ENCODE measurements around the gene SH3RF1.
"Not testable (repeated sequence)": the region's sequence is repeated elsewhere in the genome, so short reads cannot be mapped to it uniquely, and the experiment has no call there.

SH3RF1 gene

GRCh38 chr4:169270810-169271691 lies at the start of gene SH3RF1:
TSS of gene SH3RF1 (minus strand) at chr4:169270956. CDS start at chr4:169269212, 1,744 bp downstream.
- DNase-seq = peak; percentile 51 to 69

DNA sequence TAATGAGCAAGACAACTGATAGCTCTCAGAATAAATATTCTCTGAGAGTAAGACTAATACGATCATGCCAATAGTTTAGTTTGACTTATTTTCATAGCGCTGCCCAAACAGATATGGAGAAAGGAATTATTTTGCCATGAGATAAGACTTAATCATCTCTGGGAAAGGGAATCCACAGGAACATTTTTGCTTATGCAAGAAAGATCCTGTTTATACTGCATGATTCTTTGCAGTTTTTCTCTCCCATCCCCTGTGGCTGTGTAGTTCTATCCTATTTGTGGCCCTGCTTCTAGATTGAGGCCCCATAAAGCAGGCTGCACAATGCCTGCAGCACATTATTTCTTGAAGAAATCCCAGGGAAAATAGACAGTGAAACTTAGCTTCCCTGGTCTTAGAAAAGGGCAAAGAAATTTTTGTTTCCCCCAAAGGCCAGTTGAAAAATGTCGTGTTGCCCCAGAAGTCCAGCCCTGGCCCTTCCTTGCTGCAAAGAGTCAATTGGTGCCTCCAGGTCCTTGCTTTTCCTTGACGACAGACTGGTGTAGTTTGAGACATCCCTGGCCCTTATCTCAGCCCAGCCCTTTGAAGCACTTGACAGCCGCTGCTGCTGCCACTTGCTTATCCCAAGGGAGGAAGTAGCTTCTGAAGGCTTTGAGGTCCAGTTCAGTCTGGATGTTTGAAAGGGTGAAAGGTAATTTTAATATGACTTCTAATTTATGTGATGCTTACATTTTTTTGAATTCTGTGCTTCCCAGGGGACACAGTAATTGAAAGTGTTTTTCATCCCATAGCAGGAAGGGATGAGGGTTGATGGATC lies 45.0 kb upstream of the SH3RF1 start:
- DNase-seq = no peak

- no peak for DNase-seq
These were observed 44.1 kb upstream of the SH3RF1 start for GRCh38 chr4:169314906-169315305.

DNA sequence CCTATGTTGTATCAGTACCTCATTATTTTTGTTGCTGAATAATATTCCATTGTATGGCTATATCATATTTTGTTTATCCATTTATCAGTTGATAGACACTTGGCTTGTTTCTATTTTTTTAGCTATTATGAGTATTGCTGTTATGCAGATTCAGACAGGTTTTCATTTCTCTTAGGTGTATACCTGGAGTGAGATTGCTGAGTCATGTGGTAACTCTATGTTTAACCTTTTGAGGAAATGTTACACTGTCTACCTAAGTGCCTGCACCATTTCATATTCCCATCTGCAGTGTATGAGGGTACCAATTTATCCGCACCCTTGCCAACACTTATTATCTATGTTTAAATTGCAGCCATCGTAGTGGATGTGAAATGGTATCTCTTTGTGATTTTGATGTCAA lies 43.0 kb upstream of the SH3RF1 start:
- no peak for DNase-seq

- no peak for DNase-seq
These were observed 42.1 kb upstream of the SH3RF1 start for GRCh38 chr4:169312690-169313422.

- no peak for DNase-seq
These were observed 41.0 kb upstream of the SH3RF1 start for GRCh38 chr4:169311643-169312365.

- no peak for DNase-seq
These were observed 38.7 kb upstream of the SH3RF1 start for GRCh38 chr4:169309326-169309967.

- DNase-seq = no peak
These were observed 36.8 kb upstream of the SH3RF1 start for GRCh38 chr4:169307576-169307975.

DNA sequence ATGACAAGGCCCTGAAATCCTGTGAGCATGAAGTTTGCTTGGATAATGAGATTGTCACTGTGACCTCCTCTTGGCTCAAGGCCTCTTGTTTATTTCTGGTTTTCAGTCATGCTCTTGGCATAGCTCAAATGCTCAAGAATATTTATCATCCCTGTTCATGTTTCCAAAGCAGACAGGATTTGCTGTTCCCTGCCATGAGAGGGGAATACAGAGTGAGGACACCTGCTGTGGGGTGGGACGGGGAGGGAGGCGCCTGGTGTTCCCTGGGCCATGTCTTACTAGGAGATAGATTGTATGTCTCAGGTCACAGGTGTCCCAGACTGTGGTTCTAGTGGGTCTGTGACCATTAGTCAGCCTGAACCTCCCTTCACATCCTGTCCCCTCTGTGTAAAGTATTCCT lies 34.9 kb upstream of the SH3RF1 start:
- no peak for DNase-seq

- DNase-seq = no peak
These were observed 34.4 kb upstream of the SH3RF1 start for GRCh38 chr4:169305173-169305572.

DNA sequence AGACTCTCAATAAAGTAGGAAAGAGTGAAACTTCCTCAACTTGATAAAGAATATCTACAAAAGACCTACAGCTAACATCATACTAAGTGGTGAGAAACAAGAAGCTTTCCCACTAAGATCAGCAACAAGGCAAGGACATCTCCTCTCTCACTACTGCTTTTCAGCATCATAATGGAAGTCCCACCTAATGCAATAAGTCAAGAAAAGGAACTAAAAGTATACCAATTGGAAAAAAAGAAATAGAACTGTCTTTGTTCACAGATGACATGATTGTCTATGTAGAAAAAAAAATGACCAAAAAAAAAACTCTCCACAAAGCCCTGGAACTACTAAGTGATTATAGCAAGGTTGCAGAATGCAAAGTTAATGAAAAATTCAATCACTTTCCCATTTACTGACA lies 25.1 kb upstream of the SH3RF1 start:
- DNase-seq = no peak

DNA sequence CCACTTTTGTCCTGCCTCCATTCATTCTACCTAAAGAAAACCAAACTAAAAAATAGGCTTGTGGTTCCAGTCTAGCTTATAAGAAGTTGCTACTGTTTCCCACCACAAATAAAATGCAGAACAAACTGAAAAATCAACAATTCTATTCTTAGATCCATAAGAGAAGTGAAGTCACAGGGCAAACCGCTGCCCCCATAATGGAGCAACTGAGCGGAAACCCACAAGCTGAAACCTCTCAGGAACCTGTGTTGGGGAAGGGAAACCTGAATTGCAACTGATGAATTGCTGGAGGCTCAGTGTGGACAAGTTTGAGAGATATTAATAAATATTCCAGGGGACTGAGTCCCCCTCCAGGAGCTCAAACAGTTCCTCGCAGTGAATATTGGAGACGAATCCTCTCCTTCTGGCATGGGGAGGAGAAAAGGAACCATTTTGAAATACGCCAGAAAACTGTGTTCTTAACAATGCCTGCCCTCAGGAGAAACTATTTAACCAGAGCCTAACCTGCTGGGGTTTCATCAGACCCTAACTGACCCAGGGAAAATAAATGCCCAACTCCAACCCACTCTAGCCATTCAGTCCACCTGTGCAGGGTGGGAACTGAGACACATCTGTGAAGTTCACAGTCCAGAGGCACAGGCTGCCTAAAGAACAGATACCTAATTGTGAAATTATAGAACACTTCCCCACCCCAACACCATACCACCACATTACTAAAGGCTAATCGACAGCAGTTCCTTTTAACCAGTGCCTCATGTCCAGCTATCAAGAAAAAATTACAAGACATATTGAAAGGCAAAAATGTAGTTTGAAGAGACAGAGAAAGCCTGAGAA lies 22.8 kb upstream of the SH3RF1 start:
- no peak for DNase-seq

GRCh38 chr4:169287983-169288382 lies 17.2 kb upstream of the SH3RF1 start:
- DNase-seq = not testable (repeated sequence)

DNA sequence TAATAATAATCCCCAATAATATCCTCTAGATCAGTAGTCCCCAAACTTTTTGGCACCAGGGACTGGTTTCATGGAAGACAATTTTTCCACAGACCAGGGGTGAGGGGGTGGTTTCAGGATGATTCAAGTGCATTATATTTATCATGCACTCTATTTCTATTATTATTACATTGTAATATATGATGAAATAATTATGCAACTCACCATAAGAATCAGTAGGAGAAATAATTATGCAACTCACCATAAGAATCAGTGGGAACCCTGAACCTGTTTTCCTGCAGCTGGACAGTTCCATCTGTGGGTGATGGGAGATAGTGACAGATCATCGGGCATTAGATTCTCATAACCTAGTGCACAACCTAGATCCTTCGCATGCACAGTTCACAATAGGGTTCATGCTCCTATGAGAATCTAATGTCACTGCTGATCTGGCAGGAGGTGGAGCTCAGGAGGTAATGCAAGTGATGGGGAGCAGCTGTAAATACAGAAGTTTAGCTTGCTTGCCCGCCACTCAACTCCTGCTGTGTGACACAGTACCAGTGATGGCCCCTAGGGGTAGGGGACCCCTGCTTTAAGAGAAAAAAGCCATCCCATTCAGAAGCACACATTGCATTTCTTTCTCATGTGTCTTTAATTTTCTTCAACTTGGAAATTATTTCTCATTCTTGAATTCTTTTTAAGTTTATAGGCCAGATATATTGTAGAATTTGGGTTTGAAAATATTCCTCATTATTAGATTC lies 16.0 kb upstream of the SH3RF1 start:
- no peak for DNase-seq

DNA sequence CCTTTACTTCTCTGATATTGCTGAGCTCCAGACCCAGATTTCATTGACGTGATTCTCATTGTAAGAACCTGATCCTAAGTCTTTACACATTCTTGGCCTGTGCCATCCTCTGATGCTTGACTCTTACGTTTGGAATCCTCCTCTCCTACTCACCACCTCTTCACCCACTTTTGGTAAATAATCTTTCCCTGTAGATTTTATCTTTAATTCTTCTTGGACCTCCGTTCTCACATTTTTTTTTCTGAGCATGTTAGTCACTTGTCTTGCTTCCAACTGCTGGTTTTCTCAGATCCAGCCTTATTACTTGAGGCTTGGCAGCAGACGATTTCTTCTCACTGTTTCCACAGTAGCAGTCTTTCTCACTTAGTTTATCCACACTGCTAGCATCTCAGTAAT lies 12.4 kb upstream of the SH3RF1 start:
- no peak for DNase-seq

GRCh38 chr4:169282429-169283113 lies 11.8 kb upstream of the SH3RF1 start:
- DNase-seq = no peak

DNA sequence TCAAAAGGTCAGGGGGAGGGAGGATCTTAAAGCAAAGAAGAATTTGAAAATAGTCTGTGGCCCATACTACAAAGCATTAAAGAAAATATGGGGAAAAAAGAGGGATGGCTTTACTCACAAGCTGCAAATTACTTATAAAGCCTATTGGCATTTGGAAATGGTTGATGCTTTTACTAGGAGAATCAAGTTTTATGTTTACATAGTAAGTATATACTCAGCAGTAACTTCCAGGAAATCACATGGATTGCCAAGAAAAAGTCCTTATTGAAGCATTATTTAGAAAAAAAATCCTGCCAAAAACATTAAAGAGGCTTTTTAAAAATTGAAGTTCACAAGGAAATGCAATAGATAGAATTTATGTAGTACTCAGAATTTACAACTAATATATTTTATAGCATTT lies 8.4 kb upstream of the SH3RF1 start:
- no peak for DNase-seq

DNA sequence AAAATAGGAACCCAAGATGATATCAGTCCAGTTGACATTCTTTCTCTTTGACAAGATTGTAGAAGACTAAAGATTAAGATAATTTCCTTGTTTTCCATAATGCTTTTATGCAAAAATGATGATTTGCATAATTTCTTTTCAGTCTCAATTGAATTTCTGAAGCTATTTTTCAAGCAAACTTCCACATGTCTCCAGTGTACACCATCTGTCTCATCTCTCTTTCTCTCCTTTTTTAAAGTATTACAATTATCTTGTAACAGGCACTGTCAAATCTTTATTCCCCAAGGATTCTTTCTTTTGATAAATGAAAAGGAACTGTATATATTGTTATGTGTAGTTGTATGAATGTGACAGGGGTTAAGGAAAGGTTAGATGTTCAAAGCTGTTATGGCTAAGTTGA lies 7.9 kb upstream of the SH3RF1 start:
- DNase-seq = no peak

DNA sequence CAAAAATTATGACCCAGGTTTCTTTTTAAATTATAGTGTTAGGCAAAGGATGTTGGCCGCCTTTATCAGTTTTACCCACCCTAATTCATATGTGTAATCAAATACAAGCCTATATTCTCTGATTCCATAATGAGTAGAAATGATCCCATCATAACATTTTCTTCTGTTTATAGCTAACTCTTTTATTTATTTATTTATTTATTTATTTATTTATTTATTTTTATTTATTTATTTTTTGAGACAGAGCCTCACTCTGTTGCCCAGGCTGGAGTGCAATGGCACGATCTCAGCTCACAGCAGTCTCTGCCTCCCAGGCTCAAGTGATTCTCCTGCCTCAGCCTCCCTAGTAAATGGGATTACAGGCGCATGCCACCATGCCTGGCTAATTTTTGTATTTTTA lies 7.1 kb upstream of the SH3RF1 start:
- not testable (repeated sequence) for DNase-seq

GRCh38 chr4:169275180-169275579 lies 4.4 kb upstream of the SH3RF1 start:
- DNase-seq = no peak

Data from NCI-H1930 (cell line).